IPS DF 19.7 (cell line): Measurements from ENCODE around the gene TCF7L2.

Experiments
- DNase-seq: peaks from one replicate; pipeline ENCODE4 v3.0.0-alpha.2; 2013; ENCODE audit warnings: low read depth, low spot score

Gene TCF7L2

GRCh38 chr10:113121153-113121552 is 171.1 kb downstream of the TCF7L2 start:
- no peak for DNase-seq

GRCh38 chr10:113122947-113123346 is 172.9 kb downstream of the TCF7L2 start:
- no peak for DNase-seq

- DNase-seq: no peak
These were observed 174.7 kb downstream of the TCF7L2 start for GRCh38 chr10:113124724-113125123.

- no peak for DNase-seq
These were observed 175.6 kb downstream of the TCF7L2 start for GRCh38 chr10:113125612-113126011.

- DNase-seq: no peak
These were observed 176.5 kb downstream of the TCF7L2 start for GRCh38 chr10:113126229-113127201.

- no peak for DNase-seq
These were observed 177.3 kb downstream of the TCF7L2 start for GRCh38 chr10:113127261-113127900.

GRCh38 chr10:113127901-113128283 is 177.8 kb downstream of the TCF7L2 start:
- DNase-seq: no peak

- DNase-seq: no peak
These were observed 178.5 kb downstream of the TCF7L2 start for GRCh38 chr10:113128450-113129070.

GRCh38 chr10:113129117-113129516 is 179.1 kb downstream of the TCF7L2 start:
- no peak for DNase-seq

GRCh38 chr10:113130014-113130641 is 180.1 kb downstream of the TCF7L2 start:
- no peak for DNase-seq

- DNase-seq: no peak
These were observed 181.7 kb downstream of the TCF7L2 start for GRCh38 chr10:113131613-113132261.

GRCh38 chr10:113132591-113133121 is 182.6 kb downstream of the TCF7L2 start:
- DNase-seq: no peak

- DNase-seq: no peak
These were observed 183.6 kb downstream of the TCF7L2 start for GRCh38 chr10:113133497-113134115.

GRCh38 chr10:113135025-113135424 is 185.0 kb downstream of the TCF7L2 start:
- peak; percentile 52 for DNase-seq

- no peak for DNase-seq
These were observed 188.1 kb downstream of the TCF7L2 start for GRCh38 chr10:113137941-113138685.

GRCh38 chr10:113138937-113139585 is 189.0 kb downstream of the TCF7L2 start:
- no peak for DNase-seq

GRCh38 chr10:113139699-113140098 is 189.7 kb downstream of the TCF7L2 start:
- DNase-seq: no peak

GRCh38 chr10:113140143-113141011 is 190.3 kb downstream of the TCF7L2 start:
- no peak for DNase-seq
